GM13977 (cell line): ENCODE measurements around the gene HNRNPC.

Source experiments
- DNase-seq: peaks from one replicate; pipeline ENCODE4 v3.0.0; 2012; ENCODE audit warnings: low spot score
- CTCF ChIP-seq: IDR thresholded peaks from 2 replicates; pipeline ENCODE4 v1.5.1; 2012; ENCODE audit warnings: mild to moderate bottlenecking, control low read depth; ENCODE audit not compliant: insufficient read depth; ENCODE audit errors: extremely low read depth, missing control alignments
- in situ Hi-C: fragments of 300-500 bp; cut with MboI; formaldehyde crosslinking; loops from one replicate; pipeline ENCODE4 v1.12.0; 2022; ENCODE audit warnings: low sequenced_read_pairs, low pct_unique_long_range_greater_than_20kb, mixed read lengths, inconsistent platforms; ENCODE audit not compliant: unreplicated experiment

Gene HNRNPC

GRCh38 chr14:21211509-21211908 is 57.7 kb downstream of the HNRNPC start:
- TF ChIP-seq CTCF = no peak
- DNase-seq = no peak
- in situ Hi-C loops = no loop called here

GRCh38 chr14:21210023-21210422 is 59.2 kb downstream of the HNRNPC start:
- in situ Hi-C loops = no loop called here
- no peak for TF ChIP-seq CTCF
- no peak for DNase-seq

- DNase-seq = no peak
- no peak for TF ChIP-seq CTCF
- in situ Hi-C loops = no loop called here
Measured at GRCh38 chr14:21209185-21209584, 60.1 kb downstream of the HNRNPC start.

GRCh38 chr14:21208554-21208953 is 60.7 kb downstream of the HNRNPC start:
- TF ChIP-seq CTCF = no peak
- DNase-seq = no peak
- in situ Hi-C loops = no loop called here

GRCh38 chr14:21206753-21207684 is 62.2 kb downstream of the HNRNPC start:
- in situ Hi-C loops = no loop called here
- DNase-seq = no peak
- TF ChIP-seq CTCF = no peak

- in situ Hi-C loops = no loop called here
- TF ChIP-seq CTCF = no peak
- no peak for DNase-seq
Measured at GRCh38 chr14:21205678-21206581, 63.3 kb downstream of the HNRNPC start.
